ENCODE measurements around the gene FOXN1. TPM values are rescaled to one million over a fixed set of nuclear protein-coding genes. Genes with fewer than 3 reads are reported as not detected.
A peak's percentile ranks its signal among the peaks of the same experiment; 100 is the strongest.

FOXN1 gene
- total and polyA plus RNA-seq, 7 experiments from 2014 or later = not detected

DNA sequence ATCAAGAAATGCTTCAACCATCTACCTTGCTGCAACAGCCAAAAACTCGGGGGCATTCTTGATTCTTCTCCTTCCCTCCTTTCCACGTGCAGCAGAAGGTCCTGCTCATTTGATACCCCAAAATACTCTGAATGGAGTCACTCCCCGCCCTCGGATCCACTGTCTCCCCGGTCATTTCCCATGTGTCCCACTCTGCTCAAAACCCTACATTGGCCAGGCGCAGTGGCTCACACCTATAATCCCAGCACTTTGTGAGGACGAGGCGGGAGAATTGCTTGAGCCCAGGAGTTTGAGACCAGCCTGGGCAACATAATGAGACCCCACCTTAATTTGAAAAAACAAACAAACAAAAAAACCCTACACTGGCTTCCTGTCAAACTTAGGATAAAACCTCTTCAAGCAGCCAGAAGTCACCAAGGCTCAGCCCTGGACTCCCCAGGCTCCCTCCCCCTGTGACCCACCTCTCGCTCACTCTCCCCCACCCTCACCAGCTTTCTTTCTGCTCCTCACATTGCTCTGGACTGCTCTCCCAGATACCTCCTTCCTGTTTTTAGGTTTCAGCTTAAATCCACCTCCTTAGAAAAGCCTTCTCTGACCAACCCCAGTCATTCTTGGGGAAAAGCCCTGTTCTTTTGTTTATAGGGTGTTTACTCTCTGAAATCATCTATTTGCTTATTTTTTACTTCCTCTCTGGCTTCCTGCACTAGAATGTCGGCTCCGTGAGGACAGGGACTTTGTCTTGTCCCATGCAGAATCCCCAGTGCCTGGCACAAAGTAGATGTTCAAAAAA, 29.9 kb upstream of the FOXN1 start:
- Histone ChIP-seq H3K36me3 (ENCODE audit: control insufficient read depth in 2 of 3, insufficient read depth in 3 of 3, low read length in 3 of 3) (no peaks in the 10 kb centered on the region), H3K4me1 (ENCODE audit: control insufficient read depth in 2 of 2, insufficient read depth in 2 of 2, low read length in 2 of 2) (peaks cover 0 to 9% of the 10 kb centered on the region in 2 donors), H3K9me3 (ENCODE audit: control insufficient read depth in 2 of 3, low read length in 3 of 3) (no peaks in the 10 kb centered on the region), H3K4me3 (ENCODE audit: low read length) (no peak overlapping the region), H3K27ac (ENCODE audit: low read depth, low read length) (no peak overlapping the region), H3K27me3 (ENCODE audit: control insufficient read depth in 2 of 2, insufficient read depth in 2 of 2, low read length in 2 of 2) (no peaks in the 10 kb centered on the region)
- H3K4me1 Mint-ChIP-seq = peaks cover 10 to 18% (median 16%) of the 10 kb centered on the region in 7 donors
- no peak for DNase-seq
- no peaks in the 10 kb centered on the region for H3K36me3 Mint-ChIP-seq
- H3K27me3 Mint-ChIP-seq = no peaks in the 10 kb centered on the region
- peak overlapping the region in 4 of 9 donors; percentile 11 to 89 (median 47) for H3K27ac Mint-ChIP-seq
- POLR2A ChIA-PET = interaction anchor here (0.7 kb wide), 1 partner anchor 132 kb away, joined by 3 read pairs; no protein-coding TSS in a partner anchor
- H3K4me3 Mint-ChIP-seq = peak overlapping the region in 5 of 10 donors; percentile 6 to 40 (median 25)
- peaks cover 0 to 2% (median 0%) of the 10 kb centered on the region in 11 donors for H3K9me3 Mint-ChIP-seq
- CTCF ChIA-PET = interaction anchor here (0.5 to 1.1 kb wide), 2 partner anchors 60 to 141 kb away, joined by 3 read pairs; no protein-coding TSS in a partner anchor
- ATAC-seq = no peak
- intact Hi-C loops (cut with micrococcal nuclease) = no loop called here

DNA sequence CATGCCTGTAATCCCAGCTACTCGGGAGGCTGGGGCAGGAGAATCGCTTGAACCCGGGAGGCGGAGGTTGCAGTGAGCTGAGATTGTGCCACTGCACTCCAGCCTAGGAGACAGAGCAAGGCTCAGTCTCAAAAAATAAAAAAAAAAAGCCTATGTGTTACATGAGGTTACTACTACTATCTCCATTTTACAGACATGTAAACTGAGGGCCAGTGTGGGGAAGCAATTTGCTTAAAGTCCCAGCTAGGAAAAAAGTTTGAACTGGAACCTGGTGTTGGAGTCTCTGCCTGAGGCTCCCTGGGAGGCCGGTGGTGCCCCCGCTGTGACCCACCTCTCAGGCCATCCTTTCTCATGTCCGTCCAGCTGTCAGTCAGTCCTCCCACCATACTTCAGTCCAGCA, 28.2 kb upstream of the FOXN1 start:
- H3K4me3 Mint-ChIP-seq = no peak overlapping the region
- H3K9me3 Mint-ChIP-seq = peaks cover 0 to 2% (median 0%) of the 10 kb centered on the region in 11 donors
- peaks cover 10 to 18% (median 16%) of the 10 kb centered on the region in 7 donors for H3K4me1 Mint-ChIP-seq
- no peak overlapping the region for H3K27ac Mint-ChIP-seq
- intact Hi-C loops (cut with micrococcal nuclease) = no loop called here
- Histone ChIP-seq H3K27me3 (ENCODE audit: control insufficient read depth in 2 of 2, insufficient read depth in 2 of 2, low read length in 2 of 2) (no peaks in the 10 kb centered on the region), H3K27ac (ENCODE audit: low read depth, low read length) (no peak overlapping the region), H3K4me1 (ENCODE audit: control insufficient read depth in 2 of 2, insufficient read depth in 2 of 2, low read length in 2 of 2) (peaks cover 0 to 9% of the 10 kb centered on the region in 2 donors), H3K36me3 (ENCODE audit: control insufficient read depth in 2 of 3, insufficient read depth in 3 of 3, low read length in 3 of 3) (no peaks in the 10 kb centered on the region), H3K9me3 (ENCODE audit: control insufficient read depth in 2 of 3, low read length in 3 of 3) (no peaks in the 10 kb centered on the region), H3K4me3 (ENCODE audit: low read length) (no peak overlapping the region)
- POLR2A ChIA-PET = no interaction called here
- no peaks in the 10 kb centered on the region for H3K27me3 Mint-ChIP-seq
- CTCF ChIA-PET = no interaction called here
- no peak for DNase-seq
- no peak for ATAC-seq
- no peaks in the 10 kb centered on the region for H3K36me3 Mint-ChIP-seq

DNA sequence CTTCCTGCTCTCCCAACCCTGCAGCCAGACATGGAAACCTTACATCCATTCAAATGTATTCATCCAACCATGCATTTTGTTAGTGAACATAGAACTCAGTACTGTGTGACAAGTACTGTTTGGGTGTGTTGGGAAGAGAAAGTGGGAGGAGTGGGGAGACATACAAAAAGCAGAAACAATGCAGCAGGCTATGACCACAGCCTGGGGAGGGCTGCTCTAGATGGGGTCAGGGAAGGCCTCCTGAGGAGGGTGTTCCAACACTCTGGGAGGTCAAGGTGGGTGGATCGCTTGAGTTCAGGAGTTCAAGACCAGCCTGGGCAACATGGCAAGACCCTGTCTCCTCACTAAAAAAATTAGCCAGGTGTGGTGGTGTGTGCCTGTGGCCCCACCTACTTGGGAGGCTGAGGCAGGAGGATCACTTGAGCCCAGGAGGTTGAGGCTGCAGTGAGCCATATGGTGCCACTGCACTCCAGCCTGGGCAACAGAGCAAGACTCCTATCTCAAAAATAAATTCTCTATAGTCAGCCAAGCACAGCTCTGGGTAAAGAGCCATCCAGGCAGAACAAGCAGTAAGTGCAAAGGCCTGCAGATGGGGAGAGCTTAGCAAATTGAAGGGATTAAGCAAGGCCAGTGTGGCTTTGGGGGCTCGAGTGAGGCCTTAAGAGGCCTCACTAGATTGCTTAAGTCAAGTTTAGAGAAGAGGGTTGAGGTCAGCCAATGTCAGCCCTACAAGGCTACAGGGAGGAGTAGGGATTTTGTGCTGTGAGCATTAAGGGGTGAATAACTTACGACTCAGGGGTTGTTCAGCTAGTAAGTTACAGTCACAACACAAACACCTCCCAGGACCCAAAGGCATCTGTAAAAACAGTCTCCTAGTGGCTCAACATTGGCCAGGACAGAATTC, 27.2 kb upstream of the FOXN1 start:
- H3K36me3 ChIP-seq (ENCODE audit: control insufficient read depth in 2 of 3, insufficient read depth in 3 of 3, low read length in 3 of 3) = no peaks in the 10 kb centered on the region
- H3K27ac ChIP-seq (ENCODE audit: low read depth, low read length) = no peak overlapping the region
- peaks cover 0 to 9% of the 10 kb centered on the region in 2 donors for H3K4me1 ChIP-seq (ENCODE audit: control insufficient read depth in 2 of 2, insufficient read depth in 2 of 2, low read length in 2 of 2)
- ChIA-PET POLR2A (no interaction called here), CTCF (no interaction called here)
- Mint-ChIP-seq H3K4me3 (no peak overlapping the region), H3K4me1 (peaks cover 10 to 18% (median 15%) of the 10 kb centered on the region in 7 donors), H3K27me3 (no peaks in the 10 kb centered on the region), H3K36me3 (no peaks in the 10 kb centered on the region), H3K9me3 (peaks cover 0 to 2% (median 0%) of the 10 kb centered on the region in 11 donors), H3K27ac (no peak overlapping the region)
- intact Hi-C loops (cut with micrococcal nuclease) = no loop called here
- DNase-seq (no peak), ATAC-seq (no peak)
- no peak overlapping the region for H3K4me3 ChIP-seq (ENCODE audit: low read length)
- H3K9me3 ChIP-seq (ENCODE audit: control insufficient read depth in 2 of 3, low read length in 3 of 3) = no peaks in the 10 kb centered on the region
- no peaks in the 10 kb centered on the region for H3K27me3 ChIP-seq (ENCODE audit: control insufficient read depth in 2 of 2, insufficient read depth in 2 of 2, low read length in 2 of 2)

GRCh38 chr17:28480278-28480677, 25.9 kb upstream of the FOXN1 start:
- Histone ChIP-seq H3K4me1 (ENCODE audit: control insufficient read depth in 2 of 2, insufficient read depth in 2 of 2, low read length in 2 of 2) (peaks cover 0 to 4% of the 10 kb centered on the region in 2 donors), H3K27ac (ENCODE audit: low read depth, low read length) (no peak overlapping the region), H3K27me3 (ENCODE audit: control insufficient read depth in 2 of 2, insufficient read depth in 2 of 2, low read length in 2 of 2) (no peaks in the 10 kb centered on the region), H3K4me3 (ENCODE audit: low read length) (no peak overlapping the region), H3K36me3 (ENCODE audit: control insufficient read depth in 2 of 3, insufficient read depth in 3 of 3, low read length in 3 of 3) (no peaks in the 10 kb centered on the region), H3K9me3 (ENCODE audit: control insufficient read depth in 2 of 3, low read length in 3 of 3) (no peaks in the 10 kb centered on the region)
- no peak for DNase-seq
- Mint-ChIP-seq H3K4me3 (no peak overlapping the region), H3K4me1 (peaks cover 8 to 22% (median 14%) of the 10 kb centered on the region in 7 donors), H3K27ac (no peak overlapping the region), H3K9me3 (peaks cover 0 to 1% (median 0%) of the 10 kb centered on the region in 11 donors), H3K36me3 (no peaks in the 10 kb centered on the region), H3K27me3 (no peaks in the 10 kb centered on the region)
- ATAC-seq = no peak
- ChIA-PET CTCF (no interaction called here), POLR2A (no interaction called here)
- intact Hi-C loops (cut with micrococcal nuclease) = no loop called here

DNA sequence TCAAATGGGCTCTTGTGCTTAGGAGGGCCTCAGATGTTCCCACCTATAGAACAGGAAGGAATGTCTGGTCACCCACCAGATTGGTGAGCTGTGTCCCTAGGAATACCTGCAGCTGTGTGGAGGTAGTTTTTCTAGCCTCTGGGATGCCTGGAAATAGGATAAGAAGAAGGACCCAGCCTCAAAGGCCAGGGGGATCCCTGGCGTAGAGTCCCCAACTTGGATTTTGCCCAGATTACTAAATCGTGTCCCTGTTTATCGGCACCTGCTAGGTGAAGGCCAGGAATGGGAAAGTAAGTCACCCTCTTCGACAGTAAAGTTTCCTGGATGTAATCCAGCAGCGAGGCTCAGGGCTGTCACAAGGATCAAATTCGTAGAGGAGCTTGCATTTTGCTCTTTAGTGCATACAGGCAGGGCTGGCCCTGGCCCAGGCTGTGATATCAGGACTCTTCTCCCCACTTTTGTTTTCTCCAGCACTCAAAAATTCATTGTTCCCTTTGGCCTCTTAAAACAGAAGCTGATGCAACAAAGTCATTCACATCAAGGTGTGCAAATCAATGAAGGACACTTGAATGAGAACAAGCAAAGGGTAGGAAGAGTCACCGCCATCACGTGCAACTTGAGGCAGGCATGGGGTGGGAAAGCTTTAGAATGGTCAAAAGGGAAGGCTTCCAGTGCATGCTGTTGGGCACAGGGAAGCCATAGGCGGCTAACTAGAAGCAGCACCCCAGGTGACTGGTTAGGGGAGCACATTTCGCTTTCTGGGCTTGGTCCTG, 25.2 kb upstream of the FOXN1 start:
- no peak overlapping the region for H3K4me3 Mint-ChIP-seq
- intact Hi-C loops (cut with micrococcal nuclease) = no loop called here
- no peaks in the 10 kb centered on the region for H3K27me3 ChIP-seq (ENCODE audit: control insufficient read depth in 2 of 2, insufficient read depth in 2 of 2, low read length in 2 of 2)
- H3K9me3 ChIP-seq (ENCODE audit: control insufficient read depth in 2 of 3, low read length in 3 of 3) = no peaks in the 10 kb centered on the region
- no peak overlapping the region for H3K27ac Mint-ChIP-seq
- no peaks in the 10 kb centered on the region for H3K27me3 Mint-ChIP-seq
- H3K4me1 Mint-ChIP-seq = peaks cover 1 to 15% (median 7%) of the 10 kb centered on the region in 7 donors
- peaks cover 0 to 1% (median 0%) of the 10 kb centered on the region in 11 donors for H3K9me3 Mint-ChIP-seq
- no peaks in the 10 kb centered on the region for H3K36me3 ChIP-seq (ENCODE audit: control insufficient read depth in 2 of 3, insufficient read depth in 3 of 3, low read length in 3 of 3)
- ChIA-PET CTCF (no interaction called here), POLR2A (no interaction called here)
- no peak overlapping the region for H3K4me3 ChIP-seq (ENCODE audit: low read length)
- H3K36me3 Mint-ChIP-seq = no peaks in the 10 kb centered on the region
- no peak overlapping the region for H3K27ac ChIP-seq (ENCODE audit: low read depth, low read length)
- ATAC-seq = no peak
- no peaks in the 10 kb centered on the region for H3K4me1 ChIP-seq (ENCODE audit: control insufficient read depth in 2 of 2, insufficient read depth in 2 of 2, low read length in 2 of 2)
- DNase-seq = no peak

- H3K36me3 ChIP-seq (ENCODE audit: control insufficient read depth in 2 of 3, insufficient read depth in 3 of 3, low read length in 3 of 3) = no peaks in the 10 kb centered on the region
- no peak overlapping the region for H3K4me3 ChIP-seq (ENCODE audit: low read length)
- ATAC-seq (no peak), DNase-seq (no peak)
- no peaks in the 10 kb centered on the region for H3K27me3 ChIP-seq (ENCODE audit: control insufficient read depth in 2 of 2, insufficient read depth in 2 of 2, low read length in 2 of 2)
- no peaks in the 10 kb centered on the region for H3K9me3 ChIP-seq (ENCODE audit: control insufficient read depth in 2 of 3, low read length in 3 of 3)
- POLR2A ChIA-PET = no interaction called here
- H3K4me1 ChIP-seq (ENCODE audit: control insufficient read depth in 2 of 2, insufficient read depth in 2 of 2, low read length in 2 of 2) = no peaks in the 10 kb centered on the region
- H3K27ac Mint-ChIP-seq = no peak overlapping the region
- no peak overlapping the region for H3K27ac ChIP-seq (ENCODE audit: low read depth, low read length)
- CTCF ChIA-PET = no interaction called here
- no peaks in the 10 kb centered on the region for H3K36me3 Mint-ChIP-seq
- H3K4me3 Mint-ChIP-seq = no peak overlapping the region
- H3K27me3 Mint-ChIP-seq = peaks cover 0 to 4% (median 0%) of the 10 kb centered on the region in 5 donors
- H3K9me3 Mint-ChIP-seq = peaks cover 0 to 1% (median 0%) of the 10 kb centered on the region in 11 donors
- H3K4me1 Mint-ChIP-seq = peaks cover 0 to 9% (median 0%) of the 10 kb centered on the region in 7 donors
- intact Hi-C loops (cut with micrococcal nuclease) = no loop called here
Measured at GRCh38 chr17:28482551-28483199, 23.5 kb upstream of the FOXN1 start.
